Heart right ventricle (tissue), 16 donors: ENCODE results near the gene HSPA12A. TPM values are rescaled to one million over a fixed set of nuclear protein-coding genes. Genes with fewer than 3 reads are reported as not detected.
"Not testable (repeated sequence)": the region's sequence is repeated elsewhere in the genome, so short reads cannot be mapped to it uniquely, and the experiment has no call there.

Source experiments
- ATAC-seq, 8 donors: fragments of 200-7000 bp; cut with Tn5 transposase; one replicate each; pipeline ENCODE4 v1.9.1; 2020; ENCODE audit warnings: mild to moderate bottlenecking in 8 of 8, moderate library complexity in 8 of 8, moderate number of reproducible peaks in 1 of 8
- DNase-seq, 2 donors: peaks; one replicate each; pipeline ENCODE4 v3.0.0-alpha.2; 2020
- H3K27ac ChIP-seq, 10 donors: fragments of 200-600 bp; sonication (generic) in 2 of 10; one replicate each; pipeline versions ENCODE4 v1.5.0 to v1.8.0; 2020 to 2022; ENCODE audit warnings: mild to moderate bottlenecking in 3 of 10
- H3K27me3 ChIP-seq, 7 donors: fragments of 200-600 bp; one replicate each; pipeline ENCODE4 v1.8.0; 2021 to 2022; ENCODE audit warnings: mild to moderate bottlenecking in 2 of 7
- H3K36me3 ChIP-seq, 9 donors: fragments of 200-600 bp; sonication (generic) in 1 of 9; one replicate each; pipeline versions ENCODE4 v1.5.0 to v1.8.0; 2020 to 2022; ENCODE audit warnings: mild to moderate bottlenecking in 2 of 9
- H3K4me1 ChIP-seq, 9 donors: fragments of 200-600 bp; sonication (generic) in 1 of 9; one replicate each; pipeline versions ENCODE4 v1.5.0 to v1.8.0; 2020 to 2022; ENCODE audit warnings: mild to moderate bottlenecking in 4 of 9
- H3K4me3 ChIP-seq, 10 donors: fragments of 200-600 bp; sonication (generic) in 2 of 10; one replicate each; pipeline versions ENCODE4 v1.5.0 to v1.8.0; 2020 to 2022; ENCODE audit warnings: mild to moderate bottlenecking in 7 of 10, moderate library complexity in 2 of 10
- H3K9me3 ChIP-seq, 11 donors: fragments of 200-600 bp in 10 of 11; sonication (generic) in 2 of 11; one replicate each; pipeline versions ENCODE4 v1.5.0 to v1.8.0; 2013 to 2022; ENCODE audit warnings: mild to moderate bottlenecking in 2 of 11, control low read depth in 1 of 11, moderate library complexity in 1 of 11
- CTCF ChIP-seq, 9 donors: fragments of 200-600 bp; sonication (generic) in 2 of 9; IDR thresholded peaks; one replicate each; pipeline versions ENCODE4 v1.5.0 to v1.8.0; 2021 to 2022; ENCODE audit warnings: antibody characterized with exemption in 9 of 9, mild to moderate bottlenecking in 5 of 9, moderate library complexity in 1 of 9
- WGBS, 2 donors: extraction: QIAGEN DNeasy Blood & Tissue Kit; methylation state at CpG; one replicate each; pipeline ENCODE4 v1.1.7; 2013; ENCODE audit warnings: inconsistent platforms in 1 of 2; 5-methylcytosine and 5-hydroxymethylcytosine counted together
- intact Hi-C, 10 donors: fragments of 100-400 bp; cut with DNase I; formaldehyde crosslinking; loops; one replicate each; pipeline versions ENCODE4 v1.11.1 to v1.14.2; 2022
- polyA plus RNA-seq, 2 donors: library from polyadenylated mRNA; stranded (reverse); fragments of 200-250 nt; gene quantifications; one replicate each; pipeline ENCODE4 v1.2.3, GENCODE V29; 2013
- total RNA-seq, 10 donors: library from RNA; stranded (reverse); fragmentation: NEBNext Ultra II Directional in 3 of 10; extraction: Animal tissue kit (Norgen Biotek cat#: 25700) in 3 of 10; gene quantifications; one replicate each; pipeline versions ENCODE4 v1.2.1 to v1.2.4, GENCODE V29; 2021 to 2023
- donor health status: Arrhythmogenic right ventricular cardiomyopathy.
- donor health status: ischemic (EF 13 %, LVEDD 7.1; RV severe dilation, severe dysfunction).
- donor health status: healthy with polysubstance abuse.
- donor health status: DM: no; HTN: yes; CAD: no.
- donor health status: DM: no; HTN: no; CAD: no.
- donor health status: ischemic (EF 25% LVEDD 6.9; RV normal size, moderate dysfunction).
- donor health status: ischemic (EF 25% LVEDD 5.7; RV mildly dilated, moderate dysfunction).
- donor health status: healthy.
- donor health status: DM: yes; HTN: yes; CAD: no.
- donor health status: Ischemic cardiomyopathy.
- donor health status: ischemic (EF 35%, LVEDD 5.7; RV mildly dilated, moderate dysfunction).
- donor health status: nonischemic (EF 11% LVEDD 7.7; RV severe dilation, severe dysfunction).
- donor health status: DM: yes; HTN: yes; CAD: no.
- donor health status: PGD.
- donor health status: ischemic (EF 29% LVEDD 5.4; RV normal size, mild dysfunction).
- donor health status: nonischemic (EF 23%, LVEDD 6.1; RV moderate dilation, normal function).

HSPA12A gene
- total and polyA plus RNA-seq, 12 donors, result 5.1 to 18.1 (median 10.2) TPM

GRCh38 chr10:116712989-116713543 is 29.3 kb downstream of the HSPA12A start:
- H3K4me3 ChIP-seq, result no peak overlapping the region
- H3K27me3 ChIP-seq, result no peaks in the 10 kb centered on the region
- no peak for TF ChIP-seq CTCF (IDR thresholded peaks at IDR 0.05)
- peaks cover 0 to 34% (median 4%) of the 10 kb centered on the region in 9 donors for H3K4me1 ChIP-seq
- no peaks in the 10 kb centered on the region for H3K9me3 ChIP-seq
- no peak for DNase-seq
- ATAC-seq, result no peak
- no peak overlapping the region for H3K27ac ChIP-seq
- intact Hi-C loops, result no loop called here
- no peaks in the 10 kb centered on the region for H3K36me3 ChIP-seq
- WGBS, 2 donors, result 79 to 96% methylated on average over 2 of the region's 2 CpGs

- Histone ChIP-seq H3K27ac (no peak overlapping the region), H3K4me3 (no peak overlapping the region), H3K4me1 (peaks cover 0 to 40% (median 4%) of the 10 kb centered on the region in 9 donors), H3K9me3 (no peaks in the 10 kb centered on the region), H3K27me3 (no peaks in the 10 kb centered on the region), H3K36me3 (no peaks in the 10 kb centered on the region)
- DNase-seq (no peak), ATAC-seq (no peak)
- TF ChIP-seq CTCF (IDR thresholded peaks at IDR 0.05), result no peak
- intact Hi-C loops, result no loop called here
- WGBS, 2 donors, result 74 to 79% methylated on average over 3 of the region's 3 CpGs
These were observed 29.8 kb downstream of the HSPA12A start for GRCh38 chr10:116712519-116712918.

GRCh38 chr10:116711803-116712202 is 30.6 kb downstream of the HSPA12A start:
- H3K27ac ChIP-seq, ATAC-seq, H3K4me3 ChIP-seq, H3K36me3 ChIP-seq, H3K27me3 ChIP-seq, H3K9me3 ChIP-seq, DNase-seq, intact Hi-C loops: not testable (repeated sequence)
- H3K4me1 ChIP-seq, result peaks cover 0 to 40% (median 4%) of the 10 kb centered on the region in 9 donors
- WGBS, 2 donors, result 91 to 94% methylated on average over 10 of the region's 10 CpGs

- Histone ChIP-seq H3K27ac (no peak overlapping the region), H3K4me3 (no peak overlapping the region), H3K27me3 (no peaks in the 10 kb centered on the region), H3K4me1 (peaks cover 0 to 23% (median 0%) of the 10 kb centered on the region in 9 donors), H3K9me3 (no peaks in the 10 kb centered on the region), H3K36me3 (no peaks in the 10 kb centered on the region)
- intact Hi-C loops, result no loop called here
- ATAC-seq (no peak), DNase-seq (no peak)
- 93 to 95% methylated on average over 4 of the region's 4 CpGs for WGBS, 2 donors
- no peak for TF ChIP-seq CTCF (IDR thresholded peaks at IDR 0.05)
These were observed 32.3 kb downstream of the HSPA12A start for GRCh38 chr10:116710076-116710475.

- Histone ChIP-seq H3K4me1 (peaks cover 0 to 21% (median 0%) of the 10 kb centered on the region in 9 donors), H3K27ac (peak overlapping the region in 1 of 10 donors; percentile 31), H3K36me3 (no peaks in the 10 kb centered on the region), H3K4me3 (no peak overlapping the region), H3K27me3 (no peaks in the 10 kb centered on the region), H3K9me3 (no peaks in the 10 kb centered on the region)
- 80 to 84% methylated on average over 4 of the region's 4 CpGs for WGBS, 2 donors
- intact Hi-C loops, result no loop called here
- no peak for ATAC-seq
- TF ChIP-seq CTCF (IDR thresholded peaks at IDR 0.05), result no peak
- no peak for DNase-seq
These were observed 33.5 kb downstream of the HSPA12A start for GRCh38 chr10:116708877-116709276.
